ENCODE results near the gene PICK1.

GRCh38 chr22:38125038-38125610, 67.9 kb downstream of the PICK1 start:
- TF ChIP-seq, protein P1, sequence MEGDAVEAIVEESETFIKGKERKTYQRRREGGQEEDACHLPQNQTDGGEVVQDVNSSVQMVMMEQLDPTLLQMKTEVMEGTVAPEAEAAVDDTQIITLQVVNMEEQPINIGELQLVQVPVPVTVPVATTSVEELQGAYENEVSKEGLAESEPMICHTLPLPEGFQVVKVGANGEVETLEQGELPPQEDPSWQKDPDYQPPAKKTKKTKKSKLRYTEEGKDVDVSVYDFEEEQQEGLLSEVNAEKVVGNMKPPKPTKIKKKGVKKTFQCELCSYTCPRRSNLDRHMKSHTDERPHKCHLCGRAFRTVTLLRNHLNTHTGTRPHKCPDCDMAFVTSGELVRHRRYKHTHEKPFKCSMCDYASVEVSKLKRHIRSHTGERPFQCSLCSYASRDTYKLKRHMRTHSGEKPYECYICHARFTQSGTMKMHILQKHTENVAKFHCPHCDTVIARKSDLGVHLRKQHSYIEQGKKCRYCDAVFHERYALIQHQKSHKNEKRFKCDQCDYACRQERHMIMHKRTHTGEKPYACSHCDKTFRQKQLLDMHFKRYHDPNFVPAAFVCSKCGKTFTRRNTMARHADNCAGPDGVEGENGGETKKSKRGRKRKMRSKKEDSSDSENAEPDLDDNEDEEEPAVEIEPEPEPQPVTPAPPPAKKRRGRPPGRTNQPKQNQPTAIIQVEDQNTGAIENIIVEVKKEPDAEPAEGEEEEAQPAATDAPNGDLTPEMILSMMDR (IDR thresholded peaks at IDR 0.05; ENCODE audit: poor library complexity, severe bottlenecking) = no peak
- TF ChIP-seq SMC3 (conservative IDR thresholded peaks at IDR 0.05; ENCODE audit: poor library complexity) (no peak), POLR2AphosphoS5 (IDR thresholded peaks at IDR 0.05) (no peak), EZH2 (IDR thresholded peaks at IDR 0.05; ENCODE audit: borderline replicate concordance, insufficient read depth, low read length, poor library complexity, severe bottlenecking) (no peak), REST (IDR thresholded peaks at IDR 0.05; ENCODE audit: borderline replicate concordance) (no peak)
